Neural cell (in vitro differentiated cells): Measurements from ENCODE around the gene STT3B. TPM values are rescaled to one million over a fixed set of nuclear protein-coding genes. Genes with fewer than 3 reads are reported as not detected.

Source experiments
- H2AFZ ChIP-seq: fragments of 200-600, 300-800 bp; sonication (generic), shearing (Covaris generic); 2 replicates; pipeline ENCODE4 v1.6.0; 2014; ENCODE audit warnings: low read depth, mild to moderate bottlenecking, antibody characterized with exemption, low read length, moderate library complexity
- H3F3A ChIP-seq: fragments of 200-600 bp; shearing (Covaris generic); 2 replicates; pipeline ENCODE4 v1.6.1; 2016; ENCODE audit warnings: mild to moderate bottlenecking, moderate library complexity, mixed read lengths, antibody characterized with exemption, low read length; ENCODE audit not compliant: insufficient read depth, poor library complexity, severe bottlenecking
- H3K27ac ChIP-seq: fragments of 200-600, 300-800 bp; sonication (generic), shearing (Covaris generic); 2 replicates; pipeline ENCODE4 v1.5.1; 2014; ENCODE audit warnings: mild to moderate bottlenecking, low read length, moderate library complexity
- H3K27me3 ChIP-seq: fragments of 300-800, 200-600 bp; sonication (generic), shearing (Covaris generic); 2 replicates; pipeline ENCODE4 v1.6.0; 2014; ENCODE audit warnings: mild to moderate bottlenecking, low read depth, low read length, moderate library complexity; ENCODE audit not compliant: insufficient read depth
- H3K36me3 ChIP-seq: fragments of 300-800, 200-600 bp; sonication (generic), shearing (Covaris generic); 2 replicates; pipeline ENCODE4 v1.5.1; 2014; ENCODE audit warnings: mild to moderate bottlenecking, antibody characterized with exemption, low read length, moderate library complexity; ENCODE audit not compliant: insufficient read depth
- H3K4me2 ChIP-seq: fragments of 300-800, 200-600 bp; sonication (generic), shearing (Covaris generic); 2 replicates; pipeline ENCODE4 v1.6.0; 2014; ENCODE audit warnings: mild to moderate bottlenecking, low read length
- H3K4me3 ChIP-seq: fragments of 300-800, 200-600 bp; sonication (generic), shearing (Covaris generic); 2 replicates; pipeline ENCODE4 v1.5.1; 2014; ENCODE audit warnings: mild to moderate bottlenecking, low read length, moderate library complexity
- H3K79me2 ChIP-seq: fragments of 200-600 bp; shearing (Covaris generic); replicated peaks from 2 replicates; pipeline ENCODE4 v1.6.0; 2014; ENCODE audit warnings: mild to moderate bottlenecking, low read length, moderate library complexity; ENCODE audit not compliant: insufficient read depth
- H3K9ac ChIP-seq: fragments of 300-800, 200-600 bp; sonication (generic), shearing (Covaris generic); 2 replicates; pipeline ENCODE4 v1.6.1; 2016; ENCODE audit warnings: mild to moderate bottlenecking, low read length, mixed read lengths
- H3K9me2 ChIP-seq: fragments of 200-600 bp; shearing (Covaris generic); 2 replicates; pipeline ENCODE4 v1.6.1; 2016; ENCODE audit warnings: mild to moderate bottlenecking, low read length, mixed read lengths; ENCODE audit not compliant: insufficient read depth
- H3K9me3 ChIP-seq: fragments of 200-600, 300-800 bp; sonication (generic), shearing (Covaris generic); 2 replicates; pipeline ENCODE4 v1.6.1; 2016; ENCODE audit warnings: mild to moderate bottlenecking, mixed run types, low read length, moderate library complexity, mixed read lengths
- H4K20me1 ChIP-seq: fragments of 200-600 bp; shearing (Covaris generic); 2 replicates; pipeline ENCODE4 v1.6.1; 2016; ENCODE audit warnings: mild to moderate bottlenecking, mixed run types; ENCODE audit not compliant: insufficient read depth
- EP300 ChIP-seq: fragments of 450-650 bp; conservative IDR thresholded peaks from 2 replicates; pipeline ENCODE4 v1.6.1; 2014; ENCODE audit warnings: antibody characterized with exemption, mild to moderate bottlenecking, moderate library complexity; ENCODE audit not compliant: poor library complexity, severe bottlenecking
- EZH2 ChIP-seq: fragments of 200-600, 300-800 bp; shearing (Covaris generic), sonication (generic); IDR thresholded peaks from 2 replicates; pipeline ENCODE4 v1.6.1; 2014; ENCODE audit warnings: antibody characterized with exemption, low read length, borderline replicate concordance, mild to moderate bottlenecking; ENCODE audit not compliant: insufficient read depth, poor library complexity, severe bottlenecking
- MXI1 ChIP-seq: fragments of 450-650 bp; conservative IDR thresholded peaks from 2 replicates; pipeline ENCODE4 v1.6.1; 2014; ENCODE audit warnings: antibody characterized with exemption, mild to moderate bottlenecking; ENCODE audit not compliant: poor library complexity, severe bottlenecking
- POLR2AphosphoS5 ChIP-seq: IDR thresholded peaks from 2 replicates; pipeline ENCODE4 v1.6.1; 2012
- RAD21 ChIP-seq: fragments of 450-650 bp; conservative IDR thresholded peaks from 2 replicates; pipeline ENCODE4 v1.6.1; 2014; ENCODE audit warnings: antibody characterized with exemption, mild to moderate bottlenecking, moderate library complexity
- SMC3 ChIP-seq: fragments of 450-650 bp; conservative IDR thresholded peaks from 2 replicates; pipeline ENCODE4 v1.6.1; 2014; ENCODE audit warnings: antibody characterized with exemption, mild to moderate bottlenecking, moderate library complexity; ENCODE audit not compliant: poor library complexity
- TAF1 ChIP-seq: IDR thresholded peaks from 2 replicates; pipeline ENCODE4 v1.6.1; 2012; ENCODE audit warnings: low read depth
- polyA minus RNA-seq: library from RNA; depleted of rRNA, polyadenylated mRNA; stranded (reverse); fragments of >200 nt; gene quantifications from 2 replicates; pipeline ENCODE4 v1.2.3, GENCODE V29; 2014
- polyA plus RNA-seq: library from polyadenylated mRNA; depleted of rRNA; stranded (reverse); fragments of >200 nt; gene quantifications from 2 replicates; pipeline ENCODE4 v1.2.3, GENCODE V29; 2014
- TF ChIP-seq, protein P1 (sequence below): fragments of 450-650 bp; IDR thresholded peaks from 2 replicates; pipeline ENCODE4 v1.5.1; 2014; ENCODE audit warnings: antibody characterized with exemption, mild to moderate bottlenecking, moderate library complexity; ENCODE audit not compliant: poor library complexity, severe bottlenecking
- TF ChIP-seq, protein P2 (sequence below): IDR thresholded peaks from 2 replicates; pipeline ENCODE4 v1.6.1; 2012; ENCODE audit warnings: borderline replicate concordance

Gene STT3B
- polyA plus RNA-seq, result 84.0 and 100 TPM in 2 replicates
- polyA minus RNA-seq, result 156 and 170 TPM in 2 replicates

DNA sequence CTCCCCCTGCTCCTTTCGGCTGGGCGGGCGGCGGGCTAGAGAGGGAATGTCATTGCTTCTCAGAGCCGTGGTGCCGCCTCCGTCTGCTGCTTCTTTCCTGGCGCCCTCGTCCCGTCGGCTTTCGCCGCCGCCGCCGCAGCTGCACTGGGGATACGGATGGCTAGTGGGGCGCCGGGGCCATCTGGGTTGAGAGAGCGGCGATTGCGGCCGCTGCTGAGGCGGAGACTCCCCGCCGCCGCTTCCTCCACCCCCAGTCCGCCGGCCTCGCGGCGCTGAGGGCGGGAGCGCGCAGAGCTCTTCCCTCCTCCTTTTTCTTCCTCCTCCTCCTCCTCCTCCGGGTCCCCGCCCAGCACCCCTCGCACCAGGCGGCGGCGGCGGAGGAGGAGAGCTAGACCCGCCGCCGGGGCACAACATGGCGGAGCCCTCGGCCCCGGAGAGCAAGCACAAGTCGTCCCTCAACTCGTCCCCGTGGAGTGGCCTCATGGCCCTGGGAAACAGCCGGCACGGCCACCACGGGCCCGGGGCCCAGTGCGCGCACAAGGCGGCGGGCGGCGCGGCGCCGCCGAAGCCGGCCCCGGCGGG, at the start of gene STT3B:
STT3B (plus strand) TSS at position 339 of the 582 bp plus-strand sequence; CDS start at position 413, 74 bp downstream.
- Histone ChIP-seq H2AFZ (peak within 1 kb of the TSS; percentile 92), H3K9me3 (no peaks in the 10 kb centered on the region), H3K4me3 (peak within 1 kb of the TSS; percentile 85), H3K9me2 (no peaks in the 10 kb centered on the region), H3K27me3 (no peaks in the 10 kb centered on the region), H3F3A (no peaks in the 10 kb centered on the region), H3K36me3 (no peaks in the 10 kb centered on the region), H3K79me2 (peaks cover 41% of the 10 kb centered on the region), H3K9ac (peak within 1 kb of the TSS; percentile 95), H3K4me2 (peak within 1 kb of the TSS; percentile 86), H3K27ac (peak within 1 kb of the TSS; percentile 96), H4K20me1 (peaks cover 8% of the 10 kb centered on the region)
- peak; percentile 88 for TF ChIP-seq POLR2AphosphoS5
- TF ChIP-seq SMC3, result no peak
- TF ChIP-seq TAF1, result peak; percentile 96
- no peak for TF ChIP-seq EZH2
- TF ChIP-seq EP300, result peak; percentile 10
- TF ChIP-seq, protein P1, sequence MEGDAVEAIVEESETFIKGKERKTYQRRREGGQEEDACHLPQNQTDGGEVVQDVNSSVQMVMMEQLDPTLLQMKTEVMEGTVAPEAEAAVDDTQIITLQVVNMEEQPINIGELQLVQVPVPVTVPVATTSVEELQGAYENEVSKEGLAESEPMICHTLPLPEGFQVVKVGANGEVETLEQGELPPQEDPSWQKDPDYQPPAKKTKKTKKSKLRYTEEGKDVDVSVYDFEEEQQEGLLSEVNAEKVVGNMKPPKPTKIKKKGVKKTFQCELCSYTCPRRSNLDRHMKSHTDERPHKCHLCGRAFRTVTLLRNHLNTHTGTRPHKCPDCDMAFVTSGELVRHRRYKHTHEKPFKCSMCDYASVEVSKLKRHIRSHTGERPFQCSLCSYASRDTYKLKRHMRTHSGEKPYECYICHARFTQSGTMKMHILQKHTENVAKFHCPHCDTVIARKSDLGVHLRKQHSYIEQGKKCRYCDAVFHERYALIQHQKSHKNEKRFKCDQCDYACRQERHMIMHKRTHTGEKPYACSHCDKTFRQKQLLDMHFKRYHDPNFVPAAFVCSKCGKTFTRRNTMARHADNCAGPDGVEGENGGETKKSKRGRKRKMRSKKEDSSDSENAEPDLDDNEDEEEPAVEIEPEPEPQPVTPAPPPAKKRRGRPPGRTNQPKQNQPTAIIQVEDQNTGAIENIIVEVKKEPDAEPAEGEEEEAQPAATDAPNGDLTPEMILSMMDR, result no peak
- TF ChIP-seq RAD21, result no peak
- TF ChIP-seq MXI1, result peak; percentile 87
- TF ChIP-seq, protein P2, sequence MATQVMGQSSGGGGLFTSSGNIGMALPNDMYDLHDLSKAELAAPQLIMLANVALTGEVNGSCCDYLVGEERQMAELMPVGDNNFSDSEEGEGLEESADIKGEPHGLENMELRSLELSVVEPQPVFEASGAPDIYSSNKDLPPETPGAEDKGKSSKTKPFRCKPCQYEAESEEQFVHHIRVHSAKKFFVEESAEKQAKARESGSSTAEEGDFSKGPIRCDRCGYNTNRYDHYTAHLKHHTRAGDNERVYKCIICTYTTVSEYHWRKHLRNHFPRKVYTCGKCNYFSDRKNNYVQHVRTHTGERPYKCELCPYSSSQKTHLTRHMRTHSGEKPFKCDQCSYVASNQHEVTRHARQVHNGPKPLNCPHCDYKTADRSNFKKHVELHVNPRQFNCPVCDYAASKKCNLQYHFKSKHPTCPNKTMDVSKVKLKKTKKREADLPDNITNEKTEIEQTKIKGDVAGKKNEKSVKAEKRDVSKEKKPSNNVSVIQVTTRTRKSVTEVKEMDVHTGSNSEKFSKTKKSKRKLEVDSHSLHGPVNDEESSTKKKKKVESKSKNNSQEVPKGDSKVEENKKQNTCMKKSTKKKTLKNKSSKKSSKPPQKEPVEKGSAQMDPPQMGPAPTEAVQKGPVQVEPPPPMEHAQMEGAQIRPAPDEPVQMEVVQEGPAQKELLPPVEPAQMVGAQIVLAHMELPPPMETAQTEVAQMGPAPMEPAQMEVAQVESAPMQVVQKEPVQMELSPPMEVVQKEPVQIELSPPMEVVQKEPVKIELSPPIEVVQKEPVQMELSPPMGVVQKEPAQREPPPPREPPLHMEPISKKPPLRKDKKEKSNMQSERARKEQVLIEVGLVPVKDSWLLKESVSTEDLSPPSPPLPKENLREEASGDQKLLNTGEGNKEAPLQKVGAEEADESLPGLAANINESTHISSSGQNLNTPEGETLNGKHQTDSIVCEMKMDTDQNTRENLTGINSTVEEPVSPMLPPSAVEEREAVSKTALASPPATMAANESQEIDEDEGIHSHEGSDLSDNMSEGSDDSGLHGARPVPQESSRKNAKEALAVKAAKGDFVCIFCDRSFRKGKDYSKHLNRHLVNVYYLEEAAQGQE, result peak; percentile 37

DNA sequence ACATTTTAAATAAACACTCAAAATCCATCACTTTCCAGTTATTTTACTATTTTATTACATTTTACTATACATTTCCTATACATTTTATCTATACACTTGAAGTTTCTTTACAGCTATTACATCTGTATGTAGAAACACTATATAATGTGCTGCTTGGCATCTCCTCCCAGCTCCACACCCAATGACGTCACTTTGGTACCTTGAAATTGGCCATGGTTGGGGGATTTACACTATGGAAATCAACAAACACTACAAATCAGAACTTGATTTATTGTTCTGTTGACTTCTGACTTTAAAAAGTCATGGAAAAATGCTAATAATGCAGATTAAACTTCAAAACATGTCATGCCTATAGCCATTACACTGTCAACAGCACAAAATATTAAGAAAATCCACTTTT, 48.9 kb upstream of the STT3B start:
- Histone ChIP-seq H3K9me2 (no peaks in the 10 kb centered on the region), H3K36me3 (no peaks in the 10 kb centered on the region), H3F3A (no peaks in the 10 kb centered on the region), H3K79me2 (no peaks in the 10 kb centered on the region), H3K4me3 (no peak overlapping the region), H3K27ac (no peak overlapping the region), H3K9ac (no peak overlapping the region), H3K9me3 (no peaks in the 10 kb centered on the region), H3K4me2 (no peak overlapping the region), H2AFZ (no peak overlapping the region), H3K27me3 (no peaks in the 10 kb centered on the region), H4K20me1 (no peaks in the 10 kb centered on the region)
- TF ChIP-seq TAF1, result no peak
- no peak for TF ChIP-seq RAD21
- TF ChIP-seq SMC3, result no peak
- no peak for TF ChIP-seq EP300
- TF ChIP-seq POLR2AphosphoS5, result no peak
- TF ChIP-seq, protein P2, result no peak
- TF ChIP-seq, protein P1, result no peak
- TF ChIP-seq MXI1, result no peak
